C4-2B (cell line): Measurements from ENCODE around the gene MPP2.
"Not testable (repeated sequence)": the region's sequence is repeated elsewhere in the genome, so short reads cannot be mapped to it uniquely, and the experiment has no call there.

ENCODE experiments used
- CTCF ChIP-seq: fragments of 450-650 bp; conservative IDR thresholded peaks from 2 replicates; pipeline ENCODE4 v1.5.1; 2017; ENCODE audit warnings: mild to moderate bottlenecking
- ZFX ChIP-seq: fragments of 450-650 bp; IDR thresholded peaks from 2 replicates; pipeline ENCODE4 v1.6.1; 2017

- TF ChIP-seq CTCF, ZFX: not testable (repeated sequence)
Measured at GRCh38 chr17:43894494-43894893, 12.8 kb downstream of the MPP2 start.
